ENCODE data around the gene PAPPA.

The PAPPA gene

DNA sequence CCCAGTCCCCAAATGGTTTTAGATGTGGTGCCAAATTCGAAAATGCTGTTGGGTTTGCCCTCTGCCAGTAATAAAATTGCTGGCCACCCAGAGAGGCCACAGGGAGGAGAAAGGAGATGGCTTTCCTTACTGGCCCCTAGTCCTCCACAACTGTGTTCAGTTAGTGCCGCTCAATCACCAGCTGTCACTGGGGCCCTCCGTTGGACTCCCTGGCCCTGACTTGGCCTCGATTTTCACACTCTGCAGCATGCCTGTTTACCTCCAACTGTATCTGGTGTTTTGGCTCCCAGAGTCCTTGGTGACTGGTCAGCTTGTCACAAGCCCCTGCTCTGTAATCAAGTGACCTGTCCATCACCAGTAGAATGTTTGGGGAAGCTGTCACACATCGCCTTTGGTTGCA is 97.8 kb downstream of the PAPPA start:
- H3K4me3 ChIP-seq (ENCODE audit: low read depth, low read length): no peak overlapping the region
- no peaks in the 10 kb centered on the region for H3K4me1 ChIP-seq (ENCODE audit: control insufficient read depth, insufficient read depth, low read length, unreplicated experiment)
- H3K27me3 ChIP-seq (ENCODE audit: insufficient read depth, low read length): no peaks in the 10 kb centered on the region
- no peak overlapping the region for H3K27ac ChIP-seq (ENCODE audit: low read depth, low read length)
- H2AFZ ChIP-seq (ENCODE audit: low read length, unreplicated experiment): no peak overlapping the region
- H3K36me3 ChIP-seq (ENCODE audit: insufficient read depth, low read length): peaks cover 3% of the 10 kb centered on the region; the same call in 1 of the 2 replicates
- no peaks in the 10 kb centered on the region for H3K79me2 ChIP-seq (ENCODE audit: control insufficient read depth, insufficient read depth, low read length, unreplicated experiment)

DNA sequence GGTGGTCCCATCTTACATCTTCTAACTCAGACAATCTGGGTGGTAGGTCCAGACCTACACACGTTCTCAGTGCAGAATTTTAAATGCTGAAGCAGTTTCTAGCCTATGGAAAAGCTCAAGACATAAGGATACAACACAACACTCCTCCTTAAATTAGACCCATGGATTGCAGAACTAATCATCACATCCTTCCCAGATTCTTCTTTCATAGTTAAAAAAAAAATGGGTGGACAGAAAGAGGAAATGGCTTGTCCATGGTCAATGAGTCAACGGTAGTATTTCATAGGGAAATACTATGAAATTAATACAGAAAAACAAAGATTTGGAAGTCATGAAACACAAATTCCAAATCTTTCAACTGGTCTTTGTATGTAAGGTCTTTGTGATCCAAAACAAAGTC is 106.9 kb downstream of the PAPPA start:
- Histone ChIP-seq H3K27me3 (ENCODE audit: insufficient read depth, low read length) (no peaks in the 10 kb centered on the region), H3K79me2 (ENCODE audit: control insufficient read depth, insufficient read depth, low read length, unreplicated experiment) (no peaks in the 10 kb centered on the region), H2AFZ (ENCODE audit: low read length, unreplicated experiment) (no peak overlapping the region), H3K36me3 (ENCODE audit: insufficient read depth, low read length) (no peaks in the 10 kb centered on the region; the same call in 1 of the 2 replicates), H3K4me3 (ENCODE audit: low read depth, low read length) (no peak overlapping the region), H3K27ac (ENCODE audit: low read depth, low read length) (no peak overlapping the region), H3K4me1 (ENCODE audit: control insufficient read depth, insufficient read depth, low read length, unreplicated experiment) (no peaks in the 10 kb centered on the region)

DNA sequence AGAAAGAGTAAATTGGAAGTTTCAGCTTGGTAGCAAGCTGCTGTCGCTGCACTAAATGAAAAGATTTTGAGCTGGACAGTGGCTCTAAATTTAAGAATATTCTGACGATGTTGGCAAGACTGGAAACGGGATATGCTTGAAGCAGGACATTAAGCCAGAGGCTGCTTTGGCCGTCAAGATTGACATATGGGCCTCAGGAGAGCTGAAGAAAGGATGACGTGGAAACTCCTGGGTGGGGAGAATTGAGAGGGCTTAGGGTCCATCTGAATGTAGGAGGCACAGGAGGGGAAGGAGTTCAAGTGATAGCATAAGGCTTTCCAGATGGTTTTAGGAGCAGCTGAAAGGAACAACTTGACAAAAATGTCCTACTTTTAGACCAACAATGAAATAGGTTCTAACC is 108.9 kb downstream of the PAPPA start:
- Histone ChIP-seq H3K27me3 (ENCODE audit: insufficient read depth, low read length) (no peaks in the 10 kb centered on the region), H2AFZ (ENCODE audit: low read length, unreplicated experiment) (no peak overlapping the region), H3K36me3 (ENCODE audit: insufficient read depth, low read length) (no peaks in the 10 kb centered on the region), H3K27ac (ENCODE audit: low read depth, low read length) (no peak overlapping the region), H3K4me1 (ENCODE audit: control insufficient read depth, insufficient read depth, low read length, unreplicated experiment) (peaks cover 11% of the 10 kb centered on the region), H3K4me3 (ENCODE audit: low read depth, low read length) (no peak overlapping the region), H3K79me2 (ENCODE audit: control insufficient read depth, insufficient read depth, low read length, unreplicated experiment) (no peaks in the 10 kb centered on the region)

DNA sequence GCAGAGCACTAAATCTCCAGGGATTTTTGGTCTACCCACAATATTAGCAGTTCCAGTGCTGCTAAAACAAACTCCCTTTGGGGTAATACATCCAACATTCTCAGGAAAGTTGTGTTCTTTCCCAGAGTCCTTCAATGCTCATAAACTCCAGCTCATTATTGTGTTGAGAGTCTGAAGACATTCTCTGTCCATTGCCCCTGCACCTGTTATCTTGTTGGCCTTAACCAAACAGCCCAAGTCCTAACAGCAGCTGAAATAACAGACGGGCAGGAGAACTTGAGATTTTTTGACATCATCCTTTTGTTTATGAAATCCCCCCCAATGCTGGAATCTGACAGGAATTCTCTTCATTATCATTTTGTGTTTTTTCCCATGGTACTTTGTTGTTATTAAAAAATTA is 110.8 kb downstream of the PAPPA start:
- Histone ChIP-seq H3K27me3 (ENCODE audit: insufficient read depth, low read length) (no peaks in the 10 kb centered on the region), H3K36me3 (ENCODE audit: insufficient read depth, low read length) (no peaks in the 10 kb centered on the region), H3K4me1 (ENCODE audit: control insufficient read depth, insufficient read depth, low read length, unreplicated experiment) (peaks cover 21% of the 10 kb centered on the region), H3K79me2 (ENCODE audit: control insufficient read depth, insufficient read depth, low read length, unreplicated experiment) (no peaks in the 10 kb centered on the region), H2AFZ (ENCODE audit: low read length, unreplicated experiment) (no peak overlapping the region), H3K4me3 (ENCODE audit: low read depth, low read length) (no peak overlapping the region), H3K27ac (ENCODE audit: low read depth, low read length) (no peak overlapping the region)

DNA sequence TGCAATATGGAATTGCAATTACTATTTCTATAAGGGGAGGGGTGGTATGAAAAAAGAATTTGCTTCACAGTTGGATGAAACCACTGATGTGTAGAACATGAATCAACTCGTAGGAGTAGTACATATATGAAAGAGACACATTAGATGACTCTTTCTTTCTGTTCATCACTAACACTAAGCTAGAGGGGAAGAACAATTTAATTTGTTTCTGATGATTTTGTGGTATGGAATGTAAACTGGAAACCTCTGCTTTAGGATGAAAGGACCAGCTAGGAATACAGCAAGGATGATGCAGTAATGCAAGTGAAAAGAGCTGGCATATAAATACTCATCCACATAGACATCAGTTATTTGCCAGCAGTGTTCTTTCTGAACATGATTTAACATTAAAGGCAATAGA is 113.4 kb downstream of the PAPPA start:
- Histone ChIP-seq H3K79me2 (ENCODE audit: control insufficient read depth, insufficient read depth, low read length, unreplicated experiment) (no peaks in the 10 kb centered on the region), H3K4me3 (ENCODE audit: low read depth, low read length) (no peak overlapping the region), H3K4me1 (ENCODE audit: control insufficient read depth, insufficient read depth, low read length, unreplicated experiment) (peaks cover 48% of the 10 kb centered on the region), H3K27me3 (ENCODE audit: insufficient read depth, low read length) (no peaks in the 10 kb centered on the region), H2AFZ (ENCODE audit: low read length, unreplicated experiment) (no peak overlapping the region), H3K27ac (ENCODE audit: low read depth, low read length) (peak overlapping the region; percentile 52), H3K36me3 (ENCODE audit: insufficient read depth, low read length) (peaks cover 15% of the 10 kb centered on the region)

DNA sequence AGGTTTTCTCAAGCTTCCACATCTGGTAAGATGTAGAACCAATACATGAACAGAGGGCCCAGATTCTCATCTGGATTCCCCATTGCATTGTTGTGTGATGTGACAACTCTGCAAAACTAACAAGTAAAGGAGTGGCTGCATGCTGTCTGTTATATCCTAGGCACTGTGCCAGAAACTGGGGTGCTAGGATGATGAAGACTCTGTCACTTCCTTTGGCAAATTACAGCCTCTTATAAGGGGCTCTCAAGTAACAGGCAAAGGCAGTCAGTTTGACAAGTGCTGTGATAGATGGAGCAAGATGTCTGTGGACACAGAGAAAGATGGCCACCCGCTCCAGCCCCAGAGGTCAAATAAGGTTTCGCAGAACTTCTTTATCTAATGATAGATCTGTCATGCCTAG is 115.7 kb downstream of the PAPPA start:
- H3K27me3 ChIP-seq (ENCODE audit: insufficient read depth, low read length): no peaks in the 10 kb centered on the region
- H3K79me2 ChIP-seq (ENCODE audit: control insufficient read depth, insufficient read depth, low read length, unreplicated experiment): no peaks in the 10 kb centered on the region
- H2AFZ ChIP-seq (ENCODE audit: low read length, unreplicated experiment): no peak overlapping the region
- peaks cover 60% of the 10 kb centered on the region for H3K4me1 ChIP-seq (ENCODE audit: control insufficient read depth, insufficient read depth, low read length, unreplicated experiment)
- peak overlapping the region; percentile 1; the same call in 1 of the 2 replicates for H3K27ac ChIP-seq (ENCODE audit: low read depth, low read length)
- H3K4me3 ChIP-seq (ENCODE audit: low read depth, low read length): no peak overlapping the region
- H3K36me3 ChIP-seq (ENCODE audit: insufficient read depth, low read length): peaks cover 22% of the 10 kb centered on the region

DNA sequence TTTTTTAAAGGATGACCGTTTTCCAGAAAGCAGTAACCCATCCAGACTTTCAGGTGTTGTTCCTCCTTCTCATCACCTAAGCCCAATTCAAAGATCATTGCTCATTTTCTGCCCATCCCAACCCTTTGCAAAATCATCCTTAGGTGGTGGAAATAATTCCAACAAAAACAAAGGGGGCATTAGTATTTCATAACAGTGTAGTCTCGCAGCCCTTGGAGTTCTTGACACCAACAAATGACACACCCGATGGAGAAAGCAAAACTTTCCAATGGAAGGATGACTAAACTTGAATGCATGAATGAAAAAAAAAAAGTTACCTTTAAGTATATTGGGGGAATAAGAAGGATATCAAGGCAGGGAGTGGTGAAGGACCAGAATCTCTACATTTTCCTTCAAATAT is 117.0 kb downstream of the PAPPA start:
- no peaks in the 10 kb centered on the region for H3K27me3 ChIP-seq (ENCODE audit: insufficient read depth, low read length)

DNA sequence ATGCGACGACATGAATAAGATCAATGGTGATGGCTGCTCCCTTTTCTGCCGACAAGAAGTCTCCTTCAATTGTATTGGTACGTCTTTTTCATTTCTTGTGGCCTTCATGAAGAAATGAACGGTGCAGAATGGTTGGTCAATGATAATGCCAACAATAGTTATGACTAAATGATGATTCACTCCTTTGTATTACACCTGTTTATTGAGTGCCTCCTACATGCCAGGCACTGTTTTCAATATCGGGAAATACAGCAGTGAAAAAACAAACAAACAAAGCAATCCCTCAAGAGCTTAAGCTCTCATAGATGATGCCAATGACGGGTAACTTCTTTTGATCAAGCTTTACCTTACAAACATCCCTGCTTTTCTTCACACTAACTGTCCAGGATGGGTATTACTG is 117.7 kb downstream of the PAPPA start:
- H3K27ac ChIP-seq (ENCODE audit: low read depth, low read length): no peak overlapping the region
- peaks cover 80% of the 10 kb centered on the region for H3K4me1 ChIP-seq (ENCODE audit: control insufficient read depth, insufficient read depth, low read length, unreplicated experiment)
- H3K36me3 ChIP-seq (ENCODE audit: insufficient read depth, low read length): peaks cover 22% of the 10 kb centered on the region
- no peaks in the 10 kb centered on the region for H3K27me3 ChIP-seq (ENCODE audit: insufficient read depth, low read length)
- no peak overlapping the region for H2AFZ ChIP-seq (ENCODE audit: low read length, unreplicated experiment)
- no peak overlapping the region for H3K4me3 ChIP-seq (ENCODE audit: low read depth, low read length)
- no peaks in the 10 kb centered on the region for H3K79me2 ChIP-seq (ENCODE audit: control insufficient read depth, insufficient read depth, low read length, unreplicated experiment)

More for the DNA sequence above, 117.0 kb downstream of the PAPPA start:
- no peak overlapping the region for H2AFZ ChIP-seq (ENCODE audit: low read length, unreplicated experiment)
- H3K27ac ChIP-seq (ENCODE audit: low read depth, low read length): peak overlapping the region; percentile 39
- H3K4me3 ChIP-seq (ENCODE audit: low read depth, low read length): no peak overlapping the region
- H3K79me2 ChIP-seq (ENCODE audit: control insufficient read depth, insufficient read depth, low read length, unreplicated experiment): no peaks in the 10 kb centered on the region
- peaks cover 22% of the 10 kb centered on the region for H3K36me3 ChIP-seq (ENCODE audit: insufficient read depth, low read length)
- H3K4me1 ChIP-seq (ENCODE audit: control insufficient read depth, insufficient read depth, low read length, unreplicated experiment): peaks cover 73% of the 10 kb centered on the region

DNA sequence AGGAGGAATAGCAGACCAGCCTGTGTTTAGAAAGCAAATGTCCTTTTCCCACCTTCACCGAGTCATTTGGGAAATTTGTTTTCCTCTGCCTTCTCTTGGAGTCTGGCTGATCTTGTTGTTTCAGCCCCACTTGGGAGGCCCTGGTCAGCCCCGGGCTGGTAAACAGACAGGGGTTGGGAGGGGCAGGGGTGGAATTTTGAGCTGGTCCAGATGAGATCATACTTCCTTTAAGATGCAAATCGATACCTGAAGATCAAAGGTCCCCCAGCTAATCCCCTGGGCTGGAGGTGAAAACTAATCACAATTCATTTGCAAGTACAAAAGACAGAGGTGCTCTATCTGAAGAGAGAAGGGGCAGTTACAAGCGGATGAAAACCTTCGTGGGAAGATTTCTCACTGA is 118.4 kb downstream of the PAPPA start:
- Histone ChIP-seq H2AFZ (ENCODE audit: low read length, unreplicated experiment) (no peak overlapping the region), H3K79me2 (ENCODE audit: control insufficient read depth, insufficient read depth, low read length, unreplicated experiment) (no peaks in the 10 kb centered on the region), H3K27ac (ENCODE audit: low read depth, low read length) (no peak overlapping the region), H3K4me1 (ENCODE audit: control insufficient read depth, insufficient read depth, low read length, unreplicated experiment) (peaks cover 80% of the 10 kb centered on the region), H3K27me3 (ENCODE audit: insufficient read depth, low read length) (no peaks in the 10 kb centered on the region), H3K4me3 (ENCODE audit: low read depth, low read length) (no peak overlapping the region), H3K36me3 (ENCODE audit: insufficient read depth, low read length) (peaks cover 22% of the 10 kb centered on the region)

DNA sequence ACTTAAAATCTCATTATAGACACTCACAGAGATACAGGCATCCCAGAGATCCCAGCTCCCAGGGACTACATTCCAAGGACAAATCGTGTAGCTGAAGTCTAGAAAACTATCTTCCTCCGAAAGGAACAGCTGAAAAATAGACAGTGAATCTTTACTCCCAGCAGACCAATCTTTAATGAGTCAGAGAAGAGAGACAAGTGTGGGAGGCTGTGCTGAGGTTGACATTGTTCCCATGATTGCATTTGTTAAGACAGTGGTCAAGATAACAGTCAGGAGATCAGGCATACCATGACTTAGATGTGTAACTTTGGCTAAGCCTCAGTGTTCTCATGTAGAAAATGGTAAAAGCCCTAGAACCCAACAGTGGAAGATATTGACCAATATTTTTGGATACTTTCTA is 120.7 kb downstream of the PAPPA start:
- Histone ChIP-seq H2AFZ (ENCODE audit: low read length, unreplicated experiment) (peak overlapping the region; percentile 0), H3K27ac (ENCODE audit: low read depth, low read length) (peak overlapping the region; percentile 82), H3K4me3 (ENCODE audit: low read depth, low read length) (peak overlapping the region; percentile 10; the same call in 1 of the 2 replicates), H3K79me2 (ENCODE audit: control insufficient read depth, insufficient read depth, low read length, unreplicated experiment) (no peaks in the 10 kb centered on the region), H3K36me3 (ENCODE audit: insufficient read depth, low read length) (peaks cover 25% of the 10 kb centered on the region), H3K27me3 (ENCODE audit: insufficient read depth, low read length) (no peaks in the 10 kb centered on the region), H3K4me1 (ENCODE audit: control insufficient read depth, insufficient read depth, low read length, unreplicated experiment) (peaks cover 84% of the 10 kb centered on the region)

DNA sequence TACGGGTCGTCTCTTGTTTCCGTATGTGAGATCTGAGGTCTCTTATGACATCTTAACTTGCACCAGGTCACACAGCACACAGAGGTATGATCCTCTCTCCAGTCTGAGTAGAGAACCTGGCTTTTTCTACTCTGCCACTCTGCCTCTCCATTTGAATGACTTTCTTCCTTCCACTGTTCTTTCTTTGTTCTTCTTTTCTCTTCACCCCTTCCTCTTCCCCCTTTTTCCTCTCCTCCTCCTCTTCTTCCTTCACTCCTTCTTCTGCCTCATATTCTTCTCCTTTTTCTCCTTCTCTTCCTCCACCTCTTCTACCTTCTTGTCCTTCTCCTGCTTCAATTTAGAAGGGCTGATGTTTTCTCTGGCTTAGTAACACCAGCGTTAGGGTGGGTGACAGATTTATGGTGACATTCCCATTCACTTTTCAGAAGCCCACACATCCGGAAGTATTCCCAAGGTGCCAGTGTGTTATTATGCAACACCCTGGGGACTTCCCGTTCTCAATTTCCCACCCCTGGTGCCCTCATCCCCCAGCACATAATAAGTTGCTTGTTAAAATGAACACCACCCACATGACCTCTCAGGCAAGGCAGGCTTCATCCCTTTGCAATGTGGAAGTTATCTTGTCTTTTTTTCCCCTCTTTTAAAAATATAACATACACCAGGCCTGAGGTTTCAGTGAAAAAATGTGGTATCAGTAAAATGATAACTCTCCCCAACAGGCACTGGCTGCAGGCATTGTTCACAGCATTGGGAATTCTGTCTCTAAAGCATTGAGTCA is 122.0 kb downstream of the PAPPA start:
- no peak overlapping the region for H2AFZ ChIP-seq (ENCODE audit: low read length, unreplicated experiment)
- H3K36me3 ChIP-seq (ENCODE audit: insufficient read depth, low read length): peaks cover 22% of the 10 kb centered on the region
- H3K79me2 ChIP-seq (ENCODE audit: control insufficient read depth, insufficient read depth, low read length, unreplicated experiment): no peaks in the 10 kb centered on the region
- H3K27ac ChIP-seq (ENCODE audit: low read depth, low read length): peak overlapping the region; percentile 82
- no peaks in the 10 kb centered on the region for H3K27me3 ChIP-seq (ENCODE audit: insufficient read depth, low read length)
- H3K4me1 ChIP-seq (ENCODE audit: control insufficient read depth, insufficient read depth, low read length, unreplicated experiment): peaks cover 71% of the 10 kb centered on the region
- peak overlapping the region; percentile 14; the same call in 1 of the 2 replicates for H3K4me3 ChIP-seq (ENCODE audit: low read depth, low read length)

Measured in ACC112 (cell line).